ENCODE measurements around the gene VBP1.
A peak's percentile ranks its signal among the peaks of the same experiment; 100 is the strongest.
"Not testable (repeated sequence)": the region's sequence is repeated elsewhere in the genome, so short reads cannot be mapped to it uniquely, and the experiment has no call there.

Gene VBP1

GRCh38 chrX:155263854-155264628, 47.8 kb downstream of the VBP1 start, which contains the start of gene RAB39B:
TSS of gene RAB39B (minus strand) at chrX:155264491. CDS start at chrX:155264288, 203 bp downstream.
- peak; percentile 39 to 48 for DNase-seq (ENCODE audit: low read depth in 2 of 2)

GRCh38 chrX:155266439-155266838, 50.2 kb downstream of the VBP1 start:
- no peak for DNase-seq (ENCODE audit: low read depth in 2 of 2)

- DNase-seq (ENCODE audit: low read depth in 2 of 2): not testable (repeated sequence)
Observed at GRCh38 chrX:155267995-155268394, 51.7 kb downstream of the VBP1 start.

- DNase-seq (ENCODE audit: low read depth in 2 of 2): no peak
Observed at GRCh38 chrX:155270969-155271368, 54.7 kb downstream of the VBP1 start.

GRCh38 chrX:155279873-155280272, 63.6 kb downstream of the VBP1 start:
- no peak for DNase-seq (ENCODE audit: low read depth in 2 of 2)
